H1 (cell line): ENCODE results near the gene HSPA5. TPM values are rescaled to one million over a fixed set of nuclear protein-coding genes. Genes with fewer than 3 reads are reported as not detected.

Source experiments
- JUN ChIP-seq: IDR thresholded peaks from 2 replicates; pipeline ENCODE4 v1.6.1; 2011; ENCODE audit warnings: low read depth, mild to moderate bottlenecking, improper control_type of control experiment, low read length
- RNF2 ChIP-seq: fragments of 200-900, 300-1000 bp; sonication (generic); IDR thresholded peaks from 2 replicates; pipeline ENCODE4 v1.7.1; 2016; ENCODE audit warnings: borderline replicate concordance, low read depth, mild to moderate bottlenecking, antibody characterized with exemption, low read length; ENCODE audit not compliant: poor library complexity, severe bottlenecking; ENCODE audit errors: missing control alignments
- RXRA ChIP-seq: IDR thresholded peaks from 2 replicates; pipeline ENCODE4 v1.6.1; 2011; ENCODE audit warnings: low read depth, mild to moderate bottlenecking, low read length, moderate library complexity; ENCODE audit not compliant: insufficient read depth
- SP4 ChIP-seq: IDR thresholded peaks from 2 replicates; pipeline ENCODE4 v1.6.1; 2012; ENCODE audit warnings: low read length, inconsistent platforms
- polyA plus RNA-seq, 7 experiments: library from polyadenylated mRNA; depleted of rRNA in 3 of 7; stranded (reverse) in 5 of 7; unstranded in 2 of 7; fragments of >200 nt in 5 of 7; fragments of 200-250 nt in 2 of 7; gene quantifications; 1 replicate in 5 of 7; 2 replicates in 1 of 7; 4 replicates in 1 of 7; pipeline versions ENCODE4 v1.2.1 to v1.2.3, GENCODE V29; 2011 to 2013; ENCODE audit warnings: missing spikeins in 2 of 7, mixed read lengths in 2 of 7
- total RNA-seq: library from RNA; stranded (reverse); fragmentation: NEBNext Ultra II Directional; extraction: Animal tissue kit (Norgen Biotek cat#: 25700); gene quantifications from 2 replicates; pipeline ENCODE4 v1.2.1, GENCODE V29; 2021
- TF ChIP-seq, protein P1 (sequence below): IDR thresholded peaks from 2 replicates; pipeline ENCODE4 v1.6.1; 2012; ENCODE audit warnings: inconsistent platforms

HSPA5 gene
- total and polyA plus RNA-seq, 2 of the 8 experiments (the other 6 are each of a cell fraction or from before 2014, with no cell fraction given): 91.3 to 352 TPM

DNA sequence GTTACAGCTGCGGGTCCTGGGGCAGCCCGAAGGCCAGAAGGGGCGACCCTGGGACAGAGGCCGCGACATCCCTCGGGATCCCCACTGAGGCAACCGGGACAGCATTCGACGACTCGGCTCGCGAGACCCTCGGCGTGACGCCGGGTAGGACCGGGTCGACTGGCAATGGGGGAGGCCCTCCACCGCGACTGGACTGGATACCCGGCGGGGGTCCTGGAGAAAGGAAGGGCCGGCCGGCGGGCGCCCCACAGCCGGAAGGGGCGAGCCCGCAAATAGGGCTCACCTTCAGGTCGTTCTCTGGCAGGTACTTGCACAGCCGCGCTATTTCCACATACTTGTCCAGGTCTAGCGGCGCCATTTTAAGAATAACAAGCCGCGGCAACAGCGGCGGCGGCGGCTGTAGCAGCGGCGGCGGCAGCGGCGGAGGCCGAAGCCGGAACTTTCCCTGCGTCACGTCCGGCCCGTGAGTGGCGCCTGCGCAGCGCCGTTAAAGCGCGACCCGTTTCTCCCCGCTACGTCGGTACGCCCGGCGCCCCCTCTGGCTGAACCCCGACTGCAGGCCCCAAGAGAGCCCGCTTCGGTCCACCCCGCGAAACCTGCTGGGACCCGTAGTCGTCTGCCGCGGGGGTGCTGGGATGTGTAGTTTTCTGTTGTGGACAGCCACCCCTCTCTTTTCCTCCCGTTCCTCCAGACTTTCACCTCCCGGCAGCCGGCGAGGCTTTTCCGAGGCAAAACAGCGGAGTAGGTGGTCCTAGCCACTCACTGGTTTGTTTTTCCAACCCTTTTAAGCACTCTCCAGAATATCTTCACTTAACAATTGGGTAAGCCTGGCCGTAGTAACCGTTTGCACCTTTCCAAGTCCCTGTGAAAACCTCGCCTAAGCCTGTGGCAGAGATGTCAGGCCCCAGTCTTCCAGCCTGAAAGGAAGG is 51.5 kb downstream of the HSPA5 start, which contains the start of gene PPP6C (continued):
- TF ChIP-seq RNF2: no peak
- TF ChIP-seq SP4: peak; percentile 43; the same call in 1 of the 2 replicates
- TF ChIP-seq, protein P1, sequence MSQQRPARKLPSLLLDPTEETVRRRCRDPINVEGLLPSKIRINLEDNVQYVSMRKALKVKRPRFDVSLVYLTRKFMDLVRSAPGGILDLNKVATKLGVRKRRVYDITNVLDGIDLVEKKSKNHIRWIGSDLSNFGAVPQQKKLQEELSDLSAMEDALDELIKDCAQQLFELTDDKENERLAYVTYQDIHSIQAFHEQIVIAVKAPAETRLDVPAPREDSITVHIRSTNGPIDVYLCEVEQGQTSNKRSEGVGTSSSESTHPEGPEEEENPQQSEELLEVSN: no peak
- TF ChIP-seq JUN: no peak
- no peak for TF ChIP-seq RXRA
